H1 (cell line): ENCODE measurements around the gene SLCO2A1. TPM values are rescaled to one million over a fixed set of nuclear protein-coding genes. Genes with fewer than 3 reads are reported as not detected.

ENCODE experiments used
- CTCF ChIA-PET: fragments of 300-600 bp; sonication (Branson Sonifier 250); formaldehyde crosslinking; loops from one replicate; lab custom pipeline; 2021; ENCODE audit not compliant: partially characterized antibody; lab: Charles Lee
- POLR2A ChIA-PET: fragments of 300-600 bp; sonication (Branson Sonifier 250); formaldehyde crosslinking; loops from one replicate; lab custom pipeline; 2021; ENCODE audit warnings: inconsistent platforms; ENCODE audit not compliant: partially characterized antibody; lab: Charles Lee
- DNase-seq, 2 experiments: peaks; one replicate each; pipeline versions ENCODE4 v3.0.0 to v3.0.0-alpha.2; 2010 to 2022; ENCODE audit warnings: low spot score in 2 of 2, low read depth in 1 of 2, mixed read lengths in 1 of 2
- FAIRE-seq: peaks from 2 replicates; lab custom pipeline; 2011; peaks lifted over from hg19 to GRCh38; lab: Jason Lieb, UNC
- H2AFZ ChIP-seq: 2 replicates; pipeline ENCODE4 v1.8.1; 2012; ENCODE audit warnings: low read length, inconsistent platforms
- H2AK5ac ChIP-seq: 2 replicates; pipeline ENCODE4 v1.6.1; 2013; ENCODE audit warnings: low read depth, low read length
- H2BK120ac ChIP-seq: replicated peaks from 2 replicates; pipeline ENCODE3; 2013; ENCODE audit warnings: low read depth, low read length, inconsistent platforms
- H2BK12ac ChIP-seq: 2 replicates; pipeline ENCODE4 v1.6.1; 2013; ENCODE audit warnings: low read depth, low read length
- H2BK15ac ChIP-seq: 2 replicates; pipeline ENCODE4 v1.6.1; 2013; ENCODE audit warnings: low read length
- H2BK20ac ChIP-seq: 2 replicates; pipeline ENCODE4 v1.6.1; 2013; ENCODE audit warnings: low read length
- H2BK5ac ChIP-seq: 2 replicates; pipeline ENCODE4 v1.6.1; 2013; ENCODE audit warnings: low read depth, low read length
- H3K14ac ChIP-seq: 2 replicates; pipeline ENCODE4 v1.6.1; 2013; ENCODE audit warnings: inconsistent platforms; ENCODE audit not compliant: insufficient read length
- H3K18ac ChIP-seq: 2 replicates; pipeline ENCODE4 v1.6.1; 2013; ENCODE audit warnings: low read length; ENCODE audit errors: extremely low read depth
- H3K23ac ChIP-seq: 2 replicates; pipeline ENCODE4 v1.6.1; 2013; ENCODE audit warnings: inconsistent platforms; ENCODE audit not compliant: insufficient read length
- H3K23me2 ChIP-seq: 2 replicates; pipeline ENCODE4 v1.6.1; 2013; ENCODE audit warnings: low read depth, low read length
- H3K27ac ChIP-seq: 2 replicates; pipeline ENCODE4 v1.6.1; 2011; ENCODE audit warnings: low read depth, low read length, inconsistent platforms
- H3K27me3 ChIP-seq, 4 experiments: replicated peaks in 1 of 4; 1 replicate in 1 of 4; 2 replicates in 3 of 4; pipeline versions ENCODE4 v1.6.1 to v1.8.1; 2011 to 2013; ENCODE audit warnings: low read length in 3 of 4, mild to moderate bottlenecking in 3 of 4, inconsistent platforms in 2 of 4, mixed read lengths in 2 of 4, moderate library complexity in 1 of 4; ENCODE audit not compliant: control insufficient read depth in 3 of 4, insufficient read depth in 3 of 4; ENCODE audit errors: extremely low read depth in 1 of 4
- H3K36me3 ChIP-seq, 4 experiments: 2 replicates each; pipeline versions ENCODE4 v1.6.1 to v1.8.1; 2011 to 2013; ENCODE audit warnings: mild to moderate bottlenecking in 4 of 4, low read length in 3 of 4, moderate library complexity in 2 of 4, control low read depth in 1 of 4, inconsistent platforms in 1 of 4; ENCODE audit not compliant: insufficient read depth in 4 of 4, control insufficient read depth in 2 of 4
- H3K4ac ChIP-seq: replicated peaks from 2 replicates; pipeline ENCODE3; 2013; ENCODE audit warnings: low read length, low read depth, mixed read lengths, inconsistent platforms; ENCODE audit not compliant: insufficient read length
- H3K4me1 ChIP-seq, 4 experiments: replicated peaks in 1 of 4; 1 replicate in 1 of 4; 2 replicates in 3 of 4; pipeline versions ENCODE4 v1.6.1 to v1.8.1; 2011 to 2013; ENCODE audit warnings: low read length in 3 of 4, inconsistent platforms in 2 of 4, mixed read lengths in 1 of 4; ENCODE audit not compliant: insufficient read depth in 4 of 4, control insufficient read depth in 3 of 4
- H3K4me2 ChIP-seq, 2 experiments: 2 replicates each; pipeline versions ENCODE4 v1.6.1 to v1.8.1; 2011 to 2013; ENCODE audit warnings: low read depth in 2 of 2, low read length in 2 of 2, control low read depth in 1 of 2, inconsistent platforms in 1 of 2, mild to moderate bottlenecking in 1 of 2; ENCODE audit not compliant: insufficient read depth in 1 of 2
- H3K4me3 ChIP-seq, 4 experiments: fragments of 200-600, 300-600 bp in 1 of 4; sonication (generic), shearing (Covaris generic), sonication (Bioruptor Twin) in 1 of 4; 2 replicates each; pipeline versions ENCODE4 v1.5.1 to v1.8.1; 2011 to 2016; ENCODE audit warnings: low read length in 4 of 4, low read depth in 3 of 4, control low read depth in 2 of 4, inconsistent platforms in 2 of 4, mild to moderate bottlenecking in 2 of 4, mixed read lengths in 1 of 4, moderate library complexity in 1 of 4; ENCODE audit not compliant: insufficient read depth in 2 of 4; ENCODE audit errors: extremely low read depth in 1 of 4
- H3K56ac ChIP-seq: replicated peaks from 2 replicates; pipeline ENCODE3; 2013; ENCODE audit warnings: low read depth, mild to moderate bottlenecking, mixed read lengths, low read length, inconsistent platforms; ENCODE audit not compliant: insufficient read length
- H3K79me1 ChIP-seq: 2 replicates; pipeline ENCODE4 v1.6.1; 2013; ENCODE audit warnings: low read depth, low read length, control low read depth
- H3K79me2 ChIP-seq, 2 experiments: 2 replicates each; pipeline versions ENCODE4 v1.6.1 to v1.8.1; 2012 to 2013; ENCODE audit warnings: low read length in 2 of 2, mild to moderate bottlenecking in 2 of 2, inconsistent platforms in 1 of 2; ENCODE audit not compliant: insufficient read depth in 2 of 2, control insufficient read depth in 1 of 2
- H3K9ac ChIP-seq, 4 experiments: replicated peaks in 1 of 4; 1 replicate in 1 of 4; 2 replicates in 3 of 4; pipeline versions ENCODE4 v1.6.1 to v1.8.1; 2011 to 2013; ENCODE audit warnings: low read depth in 3 of 4, low read length in 3 of 4, control low read depth in 2 of 4, mild to moderate bottlenecking in 2 of 4, moderate library complexity in 2 of 4, inconsistent platforms in 1 of 4; ENCODE audit errors: extremely low read depth in 1 of 4
- H3K9me3 ChIP-seq, 2 experiments: 2 replicates each; pipeline versions ENCODE4 v1.6.1 to v1.8.1; 2012 to 2013; ENCODE audit warnings: mild to moderate bottlenecking in 2 of 2, moderate library complexity in 2 of 2, control low read depth in 1 of 2, inconsistent platforms in 1 of 2, low read depth in 1 of 2, low read length in 1 of 2, mixed read lengths in 1 of 2; ENCODE audit not compliant: insufficient read depth in 2 of 2
- H4K20me1 ChIP-seq, 2 experiments: replicated peaks in 1 of 2; 2 replicates each; pipeline versions ENCODE3 to v1.8.1; 2011 to 2013; ENCODE audit warnings: inconsistent platforms in 2 of 2, low read length in 2 of 2, mild to moderate bottlenecking in 1 of 2; ENCODE audit not compliant: insufficient read depth in 2 of 2, control insufficient read depth in 1 of 2
- H4K5ac ChIP-seq: 2 replicates; pipeline ENCODE4 v1.6.1; 2013; ENCODE audit warnings: low read length, low read depth, mixed read lengths, inconsistent platforms; ENCODE audit not compliant: insufficient read length
- H4K8ac ChIP-seq: 2 replicates; pipeline ENCODE4 v1.8.0; 2013; ENCODE audit warnings: mild to moderate bottlenecking, moderate library complexity, low read length, inconsistent platforms; ENCODE audit not compliant: insufficient read depth; ENCODE audit errors: extremely low read depth
- H4K91ac ChIP-seq: replicated peaks from 2 replicates; pipeline ENCODE3; 2013; ENCODE audit warnings: low read length, mixed read lengths, inconsistent platforms; ENCODE audit not compliant: insufficient read length
- CREB1 ChIP-seq: IDR thresholded peaks from 2 replicates; pipeline ENCODE4 v1.6.1; 2012; ENCODE audit warnings: inconsistent platforms
- EGR1 ChIP-seq: IDR thresholded peaks from 2 replicates; pipeline ENCODE4 v1.6.1; 2011; ENCODE audit warnings: low read depth, low read length, borderline replicate concordance
- GABPA ChIP-seq: IDR thresholded peaks from 2 replicates; pipeline ENCODE4 v1.6.1; 2011; ENCODE audit warnings: mild to moderate bottlenecking, low read length, moderate library complexity, borderline replicate concordance; ENCODE audit not compliant: insufficient read depth
- JUND ChIP-seq: IDR thresholded peaks from 2 replicates; pipeline ENCODE4 v1.6.1; 2011; ENCODE audit warnings: mild to moderate bottlenecking, improper control_type of control experiment, low read length
- KDM5A ChIP-seq: fragments of 200-600 bp; IDR thresholded peaks from 2 replicates; pipeline ENCODE4 v1.7.1; 2012; ENCODE audit warnings: mild to moderate bottlenecking, low read length, inconsistent platforms, mixed read lengths
- SIRT6 ChIP-seq: IDR thresholded peaks from one replicate; pipeline ENCODE4 v1.7.1; 2012; ENCODE audit warnings: low read length, inconsistent platforms
- TEAD4 ChIP-seq: IDR thresholded peaks from 2 replicates; pipeline ENCODE4 v1.6.1; 2012; ENCODE audit warnings: low read depth, low read length, inconsistent platforms, mixed read lengths
- WGBS, 2 experiments: shearing (Covaris generic) in 1 of 2; methylation state at CpG; one replicate each; pipeline versions ENCODE4 v1.1.6 to v1.1.7; 2013 to 2015; ENCODE audit warnings: low lambda C conversion rate in 2 of 2, mixed read lengths in 2 of 2, inconsistent platforms in 1 of 2, low coverage in 1 of 2, missing lambda C conversion rate in 1 of 2; ENCODE audit not compliant: insufficient replicate concordance in 2 of 2, insufficient coverage in 1 of 2, insufficient read length in 1 of 2; ENCODE audit errors: extremely low coverage in 1 of 2, missing lambda C conversion rate in 1 of 2; 5-methylcytosine and 5-hydroxymethylcytosine counted together
- polyA plus RNA-seq, 7 experiments: library from polyadenylated mRNA; depleted of rRNA in 3 of 7; stranded (reverse) in 5 of 7; unstranded in 2 of 7; fragments of >200 nt in 5 of 7; fragments of 200-250 nt in 2 of 7; gene quantifications; 1 replicate in 5 of 7; 2 replicates in 1 of 7; 4 replicates in 1 of 7; pipeline versions ENCODE4 v1.2.1 to v1.2.3, GENCODE V29; 2011 to 2013; ENCODE audit warnings: missing spikeins in 2 of 7, mixed read lengths in 2 of 7
- total RNA-seq: library from RNA; stranded (reverse); fragmentation: NEBNext Ultra II Directional; extraction: Animal tissue kit (Norgen Biotek cat#: 25700); gene quantifications from 2 replicates; pipeline ENCODE4 v1.2.1, GENCODE V29; 2021
- TF ChIP-seq, protein P1 (sequence below): IDR thresholded peaks from 2 replicates; pipeline ENCODE4 v1.6.1; 2011; ENCODE audit warnings: low read depth, mild to moderate bottlenecking, low read length; ENCODE audit not compliant: insufficient read depth

SLCO2A1 gene
- total and polyA plus RNA-seq, 2 of the 8 experiments (the other 6 are each of a cell fraction or from before 2014, with no cell fraction given) = 1.1 to 2.3 TPM

DNA sequence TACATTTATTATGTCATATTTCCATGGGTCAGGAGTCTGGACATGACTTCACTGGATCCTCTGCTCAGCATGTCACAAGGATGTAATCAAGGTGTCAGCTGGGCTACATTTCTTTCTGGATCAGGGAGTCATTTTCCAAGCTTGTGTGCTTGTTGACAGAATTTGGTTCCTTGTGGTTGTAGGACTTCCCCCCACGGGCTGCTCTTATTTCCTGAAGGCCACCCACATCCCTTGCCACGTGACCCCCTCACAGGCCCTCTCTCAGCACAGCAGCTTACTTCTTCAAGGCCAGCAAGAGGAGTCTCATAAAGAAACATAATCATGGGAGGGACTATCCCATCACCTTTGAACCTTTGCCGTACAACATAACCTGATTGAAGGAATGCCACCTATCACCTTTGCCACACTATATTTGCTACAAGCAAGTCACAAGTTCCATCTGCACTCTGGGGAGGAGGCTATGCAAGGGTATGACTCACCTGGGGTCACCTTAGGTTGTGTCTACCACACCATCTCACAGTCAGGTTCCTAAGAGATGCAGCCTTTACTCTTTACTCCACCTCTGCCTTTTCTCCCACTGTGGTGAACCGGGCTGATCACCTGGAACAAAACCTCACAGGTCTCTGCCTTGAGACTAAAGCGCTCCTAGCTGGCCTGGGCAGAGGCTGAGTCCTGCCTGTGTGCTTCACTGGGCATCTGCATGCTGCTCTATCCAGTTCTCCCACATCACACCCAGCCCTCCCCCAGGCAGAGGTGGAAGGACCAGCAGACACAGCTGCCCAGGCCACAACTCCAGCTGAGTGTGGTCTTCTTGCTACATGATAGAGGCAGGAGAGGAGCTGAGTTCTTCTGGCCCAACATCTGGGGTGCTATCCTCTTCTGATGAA lies 147.5 kb downstream of the SLCO2A1 start:
- Histone ChIP-seq H2BK5ac (no peak overlapping the region), H4K91ac (no peak overlapping the region), H3K23ac (no peak overlapping the region), H3K23me2 (no peaks in the 10 kb centered on the region), H2BK120ac (no peak overlapping the region), H3K9me3 (no peaks in the 10 kb centered on the region), H3K4me3 (no peak overlapping the region), H3K9ac (no peak overlapping the region), H2BK15ac (no peak overlapping the region), H3K18ac (no peak overlapping the region), H2AFZ (no peak overlapping the region), H3K4me2 (no peak overlapping the region), H2BK20ac (no peak overlapping the region), H4K8ac (no peak overlapping the region), H4K5ac (no peak overlapping the region), H4K20me1 (no peaks in the 10 kb centered on the region), H3K14ac (no peak overlapping the region), H3K4ac (no peak overlapping the region), H2AK5ac (no peak overlapping the region), H3K36me3 (no peaks in the 10 kb centered on the region), H3K79me2 (no peaks in the 10 kb centered on the region), H3K56ac (no peak overlapping the region), H3K4me1 (peaks cover 0 to 3% (median 1%) of the 10 kb centered on the region in 4 experiments; a peak in 2 of 7 replicates), H2BK12ac (no peak overlapping the region), H3K27ac (no peak overlapping the region), H3K79me1 (no peaks in the 10 kb centered on the region; the same call in 1 of the 2 replicates), H3K27me3 (no peaks in the 10 kb centered on the region; a peak in 1 of 7 replicates)
- DNase-seq (peak in 1 of 2 experiments; percentile 19), FAIRE-seq (no peak)
- 83% methylated on average over 5 of the region's 5 CpGs; no CpG with 5 or more reads in 1 of the 2 experiments for WGBS, 2 experiments
- ChIA-PET CTCF (interaction anchor here (0.7 to 2.1 kb wide), 4 partner anchors 8 to 89 kb away, joined by 3 to 5 read pairs (median 4); no protein-coding TSS in a partner anchor), POLR2A (interaction anchor here (1.2 kb wide), 1 partner anchor 11 kb away, joined by 3 read pairs; no protein-coding TSS in a partner anchor)
- TF ChIP-seq TEAD4 (no peak), JUND (no peak), SIRT6 (no peak), KDM5A (no peak), GABPA (no peak), EGR1 (no peak), CREB1 (no peak)
- TF ChIP-seq, protein P1, sequence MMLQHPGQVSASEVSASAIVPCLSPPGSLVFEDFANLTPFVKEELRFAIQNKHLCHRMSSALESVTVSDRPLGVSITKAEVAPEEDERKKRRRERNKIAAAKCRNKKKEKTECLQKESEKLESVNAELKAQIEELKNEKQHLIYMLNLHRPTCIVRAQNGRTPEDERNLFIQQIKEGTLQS = no peak
